Tibial nerve (tissue), 4 donors: ENCODE data around the gene EFNB3.

ENCODE experiments used
- CTCF ChIP-seq, 5 experiments: fragments of 200-600 bp in 3 of 5; fragments of 450-650 bp in 2 of 5; sonication (generic) in 3 of 5; IDR thresholded peaks; one replicate each; pipeline ENCODE4 v1.5.1; 2016 to 2019; ENCODE audit warnings: antibody characterized with exemption in 5 of 5, mild to moderate bottlenecking in 3 of 5, moderate library complexity in 2 of 5
- EP300 ChIP-seq, 2 donors: sonication (generic); formaldehyde crosslinking; IDR thresholded peaks; one replicate each; pipeline ENCODE4 v1.6.1; 2017; ENCODE audit warnings: antibody characterized with exemption in 2 of 2, mild to moderate bottlenecking in 1 of 2
- POLR2A ChIP-seq, 2 donors: fragments of 450-650 bp; IDR thresholded peaks; one replicate each; pipeline ENCODE4 v1.6.1; 2017; ENCODE audit warnings: antibody characterized with exemption in 2 of 2, mild to moderate bottlenecking in 2 of 2, moderate library complexity in 2 of 2

- TF ChIP-seq CTCF (IDR thresholded peaks at IDR 0.05) (peak in 1 of 5 experiments; percentile 12), EP300 (IDR thresholded peaks at IDR 0.05) (peak; percentile 72 to 97), POLR2A (IDR thresholded peaks at IDR 0.05) (peak; percentile 57 to 63)
Observed at GRCh38 chr17:7685533-7686221, 19.3 kb upstream of the EFNB3 start.
